PFSK-1 (cell line): ENCODE measurements around the gene LRRC7.
A peak's percentile ranks its signal among the peaks of the same experiment; 100 is the strongest.

Experiments
- FOXP2 ChIP-seq: optimal IDR thresholded peaks from 2 replicates; pipeline ENCODE3; 2011; ENCODE audit warnings: borderline replicate concordance, control low read depth, inconsistent platforms; ENCODE audit not compliant: insufficient read depth; ENCODE audit errors: extremely low read length, extremely low read depth
- POLR2AphosphoS5 ChIP-seq: IDR thresholded peaks from 2 replicates; pipeline ENCODE4 v1.6.1; 2012; ENCODE audit warnings: low read depth, mild to moderate bottlenecking, control low read depth, low read length, moderate library complexity
- REST ChIP-seq, 2 experiments: IDR thresholded peaks; 2 replicates each; pipeline versions ENCODE4 v1.6.1 to v1.8.0; 2011 to 2012; ENCODE audit warnings: low read depth in 2 of 2, low read length in 2 of 2, control low read depth in 1 of 2, inconsistent platforms in 1 of 2, mild to moderate bottlenecking in 1 of 2, moderate library complexity in 1 of 2; ENCODE audit not compliant: insufficient read depth in 1 of 2
- SIN3A ChIP-seq: IDR thresholded peaks from 2 replicates; pipeline ENCODE4 v1.6.1; 2012; ENCODE audit warnings: mild to moderate bottlenecking, low read length, moderate library complexity, borderline replicate concordance; ENCODE audit not compliant: insufficient read depth
- TAF1 ChIP-seq: IDR thresholded peaks from 2 replicates; pipeline ENCODE4 v1.6.1; 2012; ENCODE audit warnings: low read length, control low read depth, borderline replicate concordance; ENCODE audit not compliant: insufficient read depth

LRRC7 gene

GRCh38 chr1:69657971-69658370 lies 90.2 kb downstream of the LRRC7 start:
- TF ChIP-seq REST (IDR thresholded peaks at IDR 0.05; ENCODE audit: insufficient read depth in 1 of 2, low read depth in 2 of 2, low read length in 2 of 2) (no peak), FOXP2 (no peak), SIN3A (no peak), TAF1 (no peak), POLR2AphosphoS5 (no peak)

DNA sequence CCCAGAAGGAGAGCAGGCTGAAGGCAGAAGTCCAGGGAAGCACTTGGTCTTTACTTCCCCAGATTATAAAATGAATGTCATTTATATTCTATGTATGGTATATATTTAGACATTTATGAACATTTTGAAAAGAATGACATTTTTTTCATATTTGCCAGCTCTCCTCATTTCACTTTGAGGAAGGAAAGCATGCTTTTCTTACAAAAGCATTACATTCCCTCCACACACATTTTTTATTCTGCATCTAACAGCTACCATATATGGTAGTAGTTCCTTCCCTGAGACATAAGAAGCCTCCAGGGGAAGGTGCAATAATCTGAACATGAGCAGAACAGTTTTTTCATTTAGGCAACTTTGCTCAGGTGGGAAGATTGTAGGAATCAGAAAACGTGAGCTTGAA lies 94.0 kb downstream of the LRRC7 start:
- no peak for TF ChIP-seq FOXP2
- no peak for TF ChIP-seq SIN3A
- no peak for TF ChIP-seq REST (IDR thresholded peaks at IDR 0.05; ENCODE audit: insufficient read depth in 1 of 2, low read depth in 2 of 2, low read length in 2 of 2)
- TF ChIP-seq TAF1: no peak
- TF ChIP-seq POLR2AphosphoS5: no peak

DNA sequence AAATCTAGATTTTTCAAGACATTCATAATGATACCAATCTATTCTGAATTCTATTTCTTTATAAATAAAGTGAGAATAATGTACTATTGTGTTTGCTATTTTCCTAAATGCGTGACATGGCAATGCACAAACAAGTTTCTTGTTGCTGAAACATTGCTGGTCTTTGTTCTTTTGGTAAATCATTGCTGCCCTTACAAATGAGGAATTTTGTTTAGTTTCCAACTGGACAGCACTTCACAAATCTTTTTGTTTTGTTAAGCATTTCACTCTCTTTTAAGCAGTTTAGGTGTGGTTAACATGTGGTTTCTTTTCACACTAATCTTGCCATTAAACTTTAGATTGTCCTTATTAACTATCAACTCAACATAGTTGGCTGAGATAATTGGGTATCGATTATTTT lies 94.6 kb downstream of the LRRC7 start:
- TF ChIP-seq SIN3A (no peak), REST (IDR thresholded peaks at IDR 0.05; ENCODE audit: insufficient read depth in 1 of 2, low read depth in 2 of 2, low read length in 2 of 2) (no peak), TAF1 (no peak), FOXP2 (no peak), POLR2AphosphoS5 (no peak)

DNA sequence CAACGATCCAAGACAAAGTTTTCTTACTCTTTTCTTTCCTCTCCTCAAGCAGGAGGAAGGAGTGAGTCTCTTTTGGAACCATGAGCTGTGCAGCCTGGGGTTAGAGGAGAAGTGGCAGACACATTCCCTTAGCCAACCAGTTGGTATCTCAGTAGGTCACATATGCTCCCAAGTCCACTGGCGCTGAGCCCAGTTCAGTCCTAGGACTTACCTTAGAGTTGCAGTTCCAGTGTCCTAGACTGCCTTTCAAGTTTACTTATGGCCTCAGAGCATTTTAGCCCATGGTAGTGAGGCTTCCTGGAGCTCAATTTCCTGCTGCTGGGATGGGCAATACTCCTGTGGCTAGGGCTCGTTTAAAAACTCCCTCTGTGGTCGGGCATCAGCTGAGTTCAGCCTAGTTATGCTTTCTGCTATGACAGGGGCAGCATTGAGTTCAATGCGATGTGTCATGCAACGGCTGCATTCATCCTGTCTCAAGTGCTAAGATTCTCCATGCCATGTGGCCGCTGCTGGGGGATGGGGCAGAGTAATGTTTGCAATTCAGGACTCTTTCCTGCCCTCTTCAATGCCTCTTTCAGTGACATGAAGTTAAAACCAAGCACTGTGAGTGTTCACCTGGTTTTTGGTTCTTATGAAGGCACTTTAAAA lies 103.8 kb downstream of the LRRC7 start:
- TF ChIP-seq REST (IDR thresholded peaks at IDR 0.05; ENCODE audit: insufficient read depth in 1 of 2, low read depth in 2 of 2, low read length in 2 of 2) (peak in 1 of 2 experiments; percentile 49; a peak in 1 of 4 replicates), SIN3A (peak; percentile 71; the same call in 1 of the 2 replicates), TAF1 (no peak)

- TF ChIP-seq POLR2AphosphoS5 (no peak), FOXP2 (no peak), SIN3A (no peak), REST (IDR thresholded peaks at IDR 0.05; ENCODE audit: insufficient read depth in 1 of 2, low read depth in 2 of 2, low read length in 2 of 2) (no peak), TAF1 (no peak)
Observed at GRCh38 chr1:69673321-69673720, 105.6 kb downstream of the LRRC7 start.
